Subcutaneous adipose tissue (tissue), 4 donors: ENCODE results near the gene PATJ. TPM values are rescaled to one million over a fixed set of nuclear protein-coding genes. Genes with fewer than 3 reads are reported as not detected.

Experiments used
- total RNA-seq, 4 donors: library from RNA; depleted of rRNA; stranded (reverse); fragments of >200 nt; gene quantifications; one replicate each; pipeline ENCODE4 v1.1.0, GENCODE V29; 2016
- TF ChIP-seq, protein P1 (sequence below): fragments of 450-650 bp; IDR thresholded peaks from one replicate; pipeline ENCODE4 v1.5.1; 2016; ENCODE audit warnings: low read depth, mild to moderate bottlenecking, control low read depth, antibody characterized with exemption, moderate library complexity

The PATJ gene
- total RNA-seq, 4 donors from 2014 or later: 12.2 to 21.6 (median 19.1) TPM

DNA sequence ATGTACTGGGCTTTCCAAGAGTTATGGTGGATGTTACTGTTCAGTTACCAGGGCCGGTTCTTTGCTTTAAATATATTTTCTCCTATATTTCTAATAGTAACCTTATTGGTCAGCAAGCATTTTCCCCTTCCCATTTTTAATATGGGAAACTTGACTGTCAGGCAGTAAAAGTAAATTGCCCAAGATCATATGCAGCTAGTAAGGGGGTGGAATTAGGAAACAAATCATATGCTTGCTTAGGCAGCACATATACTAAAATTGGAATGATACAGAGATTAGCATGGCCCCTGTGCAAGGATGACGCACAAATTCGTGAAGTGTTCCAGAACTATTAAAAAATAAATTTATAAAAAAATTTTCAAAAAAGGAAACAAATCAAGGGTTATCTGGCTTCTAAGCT lies 73.9 kb downstream of the PATJ start:
- TF ChIP-seq, protein P1, sequence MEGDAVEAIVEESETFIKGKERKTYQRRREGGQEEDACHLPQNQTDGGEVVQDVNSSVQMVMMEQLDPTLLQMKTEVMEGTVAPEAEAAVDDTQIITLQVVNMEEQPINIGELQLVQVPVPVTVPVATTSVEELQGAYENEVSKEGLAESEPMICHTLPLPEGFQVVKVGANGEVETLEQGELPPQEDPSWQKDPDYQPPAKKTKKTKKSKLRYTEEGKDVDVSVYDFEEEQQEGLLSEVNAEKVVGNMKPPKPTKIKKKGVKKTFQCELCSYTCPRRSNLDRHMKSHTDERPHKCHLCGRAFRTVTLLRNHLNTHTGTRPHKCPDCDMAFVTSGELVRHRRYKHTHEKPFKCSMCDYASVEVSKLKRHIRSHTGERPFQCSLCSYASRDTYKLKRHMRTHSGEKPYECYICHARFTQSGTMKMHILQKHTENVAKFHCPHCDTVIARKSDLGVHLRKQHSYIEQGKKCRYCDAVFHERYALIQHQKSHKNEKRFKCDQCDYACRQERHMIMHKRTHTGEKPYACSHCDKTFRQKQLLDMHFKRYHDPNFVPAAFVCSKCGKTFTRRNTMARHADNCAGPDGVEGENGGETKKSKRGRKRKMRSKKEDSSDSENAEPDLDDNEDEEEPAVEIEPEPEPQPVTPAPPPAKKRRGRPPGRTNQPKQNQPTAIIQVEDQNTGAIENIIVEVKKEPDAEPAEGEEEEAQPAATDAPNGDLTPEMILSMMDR: no peak

GRCh38 chr1:61818992-61819391 lies 76.7 kb downstream of the PATJ start:
- TF ChIP-seq, protein P1: no peak

- TF ChIP-seq, protein P1: no peak
Observed at GRCh38 chr1:61819421-61819820, 77.1 kb downstream of the PATJ start.

DNA sequence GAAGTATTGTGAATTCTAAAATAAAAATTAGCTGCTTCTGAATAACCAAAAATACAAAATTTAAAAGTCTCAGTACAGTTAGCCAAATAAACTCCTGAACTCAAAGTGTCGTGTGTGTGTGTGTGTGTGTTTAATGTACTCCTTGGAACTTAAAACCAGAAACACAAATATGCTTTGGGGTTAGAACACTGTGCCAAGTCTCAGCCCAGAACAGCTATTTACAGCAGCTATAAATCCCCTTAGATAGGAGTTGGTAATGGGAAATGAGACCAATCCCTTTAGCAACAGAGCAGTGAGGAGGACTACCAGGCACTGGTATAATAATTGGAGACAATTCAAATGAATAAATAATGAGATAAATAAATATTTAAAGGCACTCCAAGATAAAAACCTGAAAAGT lies 83.1 kb downstream of the PATJ start:
- TF ChIP-seq, protein P1: no peak

DNA sequence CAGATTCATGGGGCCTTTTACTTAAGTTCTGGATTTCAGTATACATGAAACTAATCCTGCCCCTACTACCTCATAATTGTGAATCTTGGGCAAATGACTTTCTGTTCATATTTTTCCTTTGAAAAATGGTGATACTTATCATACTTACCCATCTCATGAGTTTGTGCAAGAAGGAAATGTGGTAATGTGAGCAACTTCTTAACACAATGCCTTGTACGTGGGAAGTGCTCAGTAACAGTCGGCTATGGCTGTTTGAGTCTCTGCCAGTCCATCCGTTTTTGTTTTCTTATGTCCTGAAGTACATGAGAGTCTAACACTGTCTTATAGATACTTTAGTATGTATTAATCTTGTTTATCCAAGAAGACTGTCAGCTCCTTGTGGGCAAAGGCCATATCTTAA lies 86.5 kb downstream of the PATJ start:
- TF ChIP-seq, protein P1: no peak

DNA sequence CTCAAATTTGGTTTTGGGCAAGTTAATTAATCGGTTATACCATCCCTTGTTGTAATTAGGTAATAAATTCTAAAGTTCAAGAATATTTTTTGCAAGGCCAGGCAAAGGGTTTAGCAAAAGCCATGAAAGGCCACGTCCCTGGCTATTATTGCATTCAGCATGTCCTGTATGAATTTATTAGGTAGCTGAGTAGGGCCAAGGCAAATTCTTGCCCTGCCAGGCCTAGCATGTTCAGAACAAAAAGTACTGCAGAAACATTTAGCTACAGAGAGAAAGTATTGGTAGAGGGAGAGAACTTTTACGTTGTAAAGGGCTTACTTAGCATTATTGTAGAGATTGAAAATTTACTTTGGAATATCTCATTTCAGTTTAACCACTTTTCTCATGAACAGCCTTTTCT lies 94.4 kb downstream of the PATJ start:
- TF ChIP-seq, protein P1: no peak

- TF ChIP-seq, protein P1: no peak
Observed at GRCh38 chr1:61839679-61840078, 97.4 kb downstream of the PATJ start.
